RWPE2 (cell line): ENCODE data around the gene ZNHIT1.

ENCODE experiments used
- ATAC-seq: fragments of 200-7000 bp; cut with Tn5 transposase; 3 replicates; pipeline ENCODE4 v1.9.1; 2021; ENCODE audit warnings: low read depth
- DNase-seq: peaks from one replicate; pipeline ENCODE4 v3.0.0-alpha.2; 2020; ENCODE audit warnings: low spot score
- H3K27ac ChIP-seq: fragments of 450-650 bp; 2 replicates; pipeline ENCODE4 v1.5.1; 2017; ENCODE audit warnings: mild to moderate bottlenecking; ENCODE audit not compliant: poor library complexity, severe bottlenecking
- H3K27me3 ChIP-seq: fragments of 250-450 bp; sonication (Bioruptor Pico); 2 replicates; pipeline ENCODE4 v1.5.1; 2021; ENCODE audit warnings: mild to moderate bottlenecking, moderate library complexity; ENCODE audit not compliant: insufficient read depth, poor library complexity, severe bottlenecking
- H3K36me3 ChIP-seq: fragments of 250-450 bp; sonication (Bioruptor Pico); 2 replicates; pipeline ENCODE4 v1.5.1; 2020; ENCODE audit warnings: low read depth, mild to moderate bottlenecking, moderate library complexity
- H3K4me1 ChIP-seq: fragments of 250-450 bp; sonication (Bioruptor Pico); 2 replicates; pipeline ENCODE4 v1.5.1; 2021; ENCODE audit warnings: mild to moderate bottlenecking, moderate library complexity; ENCODE audit not compliant: insufficient read depth, poor library complexity, severe bottlenecking
- H3K4me3 ChIP-seq: fragments of 250-450 bp; sonication (Bioruptor Pico); 2 replicates; pipeline ENCODE4 v1.5.1; 2021; ENCODE audit warnings: mild to moderate bottlenecking, moderate library complexity; ENCODE audit not compliant: severe bottlenecking
- H3K9me3 ChIP-seq: fragments of 250-450 bp; sonication (Bioruptor Pico); 2 replicates; pipeline ENCODE4 v1.5.1; 2021; ENCODE audit warnings: mild to moderate bottlenecking, moderate library complexity; ENCODE audit not compliant: severe bottlenecking
- TF ChIP-seq, protein P1 (sequence below): fragments of 450-650 bp; IDR thresholded peaks from one replicate; pipeline ENCODE4 v1.5.1; 2017; ENCODE audit warnings: mild to moderate bottlenecking, moderate library complexity; ENCODE audit not compliant: poor library complexity, severe bottlenecking

The ZNHIT1 gene

DNA sequence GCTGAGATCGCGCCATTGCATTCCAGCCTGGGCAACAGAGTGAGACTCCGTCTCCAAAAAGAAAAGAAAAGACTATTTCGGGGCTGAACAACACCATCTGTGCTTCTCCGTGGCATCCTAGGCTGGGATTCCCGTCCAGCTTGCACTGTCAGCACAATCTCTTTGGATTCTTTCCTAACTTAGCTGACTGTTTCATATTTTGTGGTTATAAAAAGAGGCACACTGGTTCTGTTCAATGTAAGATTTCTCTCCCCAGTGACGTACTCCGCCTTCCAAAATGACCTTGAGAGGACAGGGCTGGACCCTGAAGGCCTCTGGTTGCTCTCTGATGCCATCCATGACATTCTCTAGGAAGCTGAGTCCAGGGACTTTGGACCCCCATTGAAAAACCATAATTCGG lies 8.8 kb downstream of the ZNHIT1 start:
- DNase-seq = no peak
- ATAC-seq = no peak
- no peaks in the 10 kb centered on the region for H3K9me3 ChIP-seq
- H3K4me1 ChIP-seq = peaks cover 3% of the 10 kb centered on the region
- H3K36me3 ChIP-seq = peaks cover 35% of the 10 kb centered on the region
- no peaks in the 10 kb centered on the region for H3K27me3 ChIP-seq
- TF ChIP-seq, protein P1, sequence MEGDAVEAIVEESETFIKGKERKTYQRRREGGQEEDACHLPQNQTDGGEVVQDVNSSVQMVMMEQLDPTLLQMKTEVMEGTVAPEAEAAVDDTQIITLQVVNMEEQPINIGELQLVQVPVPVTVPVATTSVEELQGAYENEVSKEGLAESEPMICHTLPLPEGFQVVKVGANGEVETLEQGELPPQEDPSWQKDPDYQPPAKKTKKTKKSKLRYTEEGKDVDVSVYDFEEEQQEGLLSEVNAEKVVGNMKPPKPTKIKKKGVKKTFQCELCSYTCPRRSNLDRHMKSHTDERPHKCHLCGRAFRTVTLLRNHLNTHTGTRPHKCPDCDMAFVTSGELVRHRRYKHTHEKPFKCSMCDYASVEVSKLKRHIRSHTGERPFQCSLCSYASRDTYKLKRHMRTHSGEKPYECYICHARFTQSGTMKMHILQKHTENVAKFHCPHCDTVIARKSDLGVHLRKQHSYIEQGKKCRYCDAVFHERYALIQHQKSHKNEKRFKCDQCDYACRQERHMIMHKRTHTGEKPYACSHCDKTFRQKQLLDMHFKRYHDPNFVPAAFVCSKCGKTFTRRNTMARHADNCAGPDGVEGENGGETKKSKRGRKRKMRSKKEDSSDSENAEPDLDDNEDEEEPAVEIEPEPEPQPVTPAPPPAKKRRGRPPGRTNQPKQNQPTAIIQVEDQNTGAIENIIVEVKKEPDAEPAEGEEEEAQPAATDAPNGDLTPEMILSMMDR = no peak
- H3K4me3 ChIP-seq = no peak overlapping the region
- no peak overlapping the region for H3K27ac ChIP-seq

DNA sequence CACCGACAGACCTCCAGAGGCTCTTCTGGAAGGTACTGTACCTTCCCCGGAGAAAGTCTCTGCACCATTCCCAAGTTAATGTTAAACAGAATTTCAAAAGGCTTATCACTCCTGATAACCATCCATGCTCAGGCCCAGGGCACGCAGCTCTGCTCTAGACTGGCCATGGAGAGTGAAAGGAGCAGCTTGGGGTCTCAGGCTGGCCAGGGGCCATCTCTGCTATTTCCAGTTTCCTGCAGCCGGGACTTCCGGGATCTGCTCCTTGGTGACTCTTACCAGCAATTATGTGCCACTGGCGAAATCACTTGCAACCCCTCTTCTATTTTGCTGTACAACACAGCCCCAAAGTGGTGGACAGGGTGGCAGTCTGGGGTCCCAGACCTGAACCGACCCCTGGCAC lies 13.7 kb downstream of the ZNHIT1 start:
- Histone ChIP-seq H3K27ac (peak overlapping the region; percentile 59), H3K9me3 (no peaks in the 10 kb centered on the region), H3K4me3 (peak overlapping the region; percentile 52), H3K4me1 (peaks cover 7% of the 10 kb centered on the region), H3K36me3 (peaks cover 8% of the 10 kb centered on the region; the same call in 1 of the 2 replicates), H3K27me3 (no peaks in the 10 kb centered on the region)
- DNase-seq = no peak
- TF ChIP-seq, protein P1 = no peak
- no peak for ATAC-seq

DNA sequence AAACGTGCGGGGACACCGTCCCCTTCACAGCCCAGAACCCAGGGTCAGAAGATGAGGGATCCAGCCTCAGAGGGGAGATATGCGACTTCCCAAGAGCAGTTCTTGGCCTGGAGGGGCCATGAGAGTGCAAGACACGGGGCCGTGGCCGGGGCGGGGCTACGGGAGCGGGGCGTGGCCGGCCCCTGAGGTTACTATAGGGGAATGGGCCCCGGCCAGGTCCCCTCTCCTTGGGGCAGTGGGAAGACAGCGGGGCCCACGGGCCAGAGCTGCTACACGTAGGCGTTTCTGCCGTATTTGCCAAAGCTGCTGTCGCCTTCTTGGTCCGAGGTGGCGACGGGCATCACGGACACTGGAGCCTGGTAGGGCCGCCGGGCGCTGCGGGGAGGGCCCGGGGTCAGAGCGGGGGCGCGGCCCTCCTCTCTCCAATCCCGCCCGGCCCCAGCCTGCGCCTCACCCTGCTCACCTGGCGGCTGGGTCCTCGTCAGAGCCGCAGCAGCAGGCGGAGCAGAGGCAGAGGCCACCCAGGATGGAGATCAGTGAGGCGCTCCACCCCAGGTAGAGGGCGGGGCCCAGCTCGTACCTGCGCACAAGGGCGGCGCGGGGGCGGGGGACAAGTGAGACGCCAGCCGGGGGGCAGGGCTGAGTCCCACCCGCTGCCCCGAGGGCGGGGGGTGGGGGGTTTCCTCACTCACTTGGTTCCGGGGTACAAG lies 14.3 kb downstream of the ZNHIT1 start:
- Histone ChIP-seq H3K27me3 (no peaks in the 10 kb centered on the region), H3K36me3 (0 out of 2 replicates have a peak, but pooled peaks cover 5% of the 10 kb centered on the region), H3K4me3 (peak overlapping the region; percentile 52), H3K4me1 (peaks cover 7% of the 10 kb centered on the region), H3K27ac (peak overlapping the region; percentile 59), H3K9me3 (no peaks in the 10 kb centered on the region)
- TF ChIP-seq, protein P1 = no peak
- ATAC-seq (peak; percentile 95), DNase-seq (peak; percentile 86)

DNA sequence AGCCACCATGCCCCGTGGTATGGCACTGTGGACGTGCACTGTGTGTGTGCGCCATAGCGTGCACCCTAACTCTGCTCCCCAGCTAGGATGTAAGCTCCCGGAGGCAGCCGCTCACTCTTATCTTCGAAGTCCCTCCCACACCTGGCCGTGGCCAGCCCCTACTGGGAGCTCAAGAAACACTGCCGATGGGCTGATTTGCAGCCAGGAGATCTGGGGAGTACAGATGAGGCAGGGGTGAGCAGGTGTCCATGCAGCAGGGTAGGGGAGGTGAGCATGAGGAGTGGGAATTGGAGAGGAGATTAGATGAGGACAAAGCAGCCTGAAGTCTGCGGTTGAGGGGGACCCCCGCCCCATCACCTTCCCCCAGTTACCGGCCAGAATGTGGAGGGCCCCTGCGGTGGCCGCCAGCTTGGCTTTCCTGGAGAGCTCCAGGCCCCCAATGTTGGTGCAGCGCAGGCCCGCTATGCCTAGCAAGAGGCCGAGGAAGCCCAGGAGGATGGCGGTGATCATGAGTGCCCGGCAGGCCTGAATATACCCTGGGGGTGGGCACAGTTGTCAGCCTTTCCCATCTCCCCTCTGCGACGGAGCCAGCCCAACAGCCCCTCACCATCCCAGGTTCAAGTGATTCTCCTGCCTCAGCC lies 16.1 kb downstream of the ZNHIT1 start:
- ATAC-seq = no peak
- no peak overlapping the region for H3K27ac ChIP-seq
- peaks cover 7% of the 10 kb centered on the region for H3K4me1 ChIP-seq
- H3K27me3 ChIP-seq = no peaks in the 10 kb centered on the region
- no peaks in the 10 kb centered on the region for H3K36me3 ChIP-seq
- H3K9me3 ChIP-seq = no peaks in the 10 kb centered on the region
- no peak overlapping the region for H3K4me3 ChIP-seq
- TF ChIP-seq, protein P1 = no peak
- DNase-seq = no peak

DNA sequence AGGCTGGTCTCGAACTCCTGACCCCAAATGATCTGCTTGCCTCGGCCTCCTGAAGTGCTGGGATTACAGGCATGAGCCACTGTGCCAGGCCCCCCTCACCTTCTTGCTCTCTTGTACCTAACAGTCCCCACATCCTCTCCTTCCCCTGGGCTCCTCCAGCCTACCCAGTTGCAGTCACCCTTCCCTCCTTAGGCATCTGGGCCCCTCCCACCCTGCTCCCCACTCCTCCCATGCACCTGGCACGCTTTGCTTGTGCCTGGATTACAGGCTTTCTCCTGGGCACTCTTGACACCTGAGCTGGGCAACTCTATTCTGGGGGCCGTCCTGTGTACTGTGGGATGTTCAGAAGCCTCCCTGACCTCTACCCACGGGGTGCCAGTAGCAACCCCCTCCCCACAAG lies 16.7 kb downstream of the ZNHIT1 start:
- ATAC-seq (no peak), DNase-seq (no peak)
- Histone ChIP-seq H3K4me3 (no peak overlapping the region), H3K27ac (no peak overlapping the region), H3K27me3 (no peaks in the 10 kb centered on the region), H3K4me1 (peaks cover 7% of the 10 kb centered on the region), H3K36me3 (no peaks in the 10 kb centered on the region), H3K9me3 (no peaks in the 10 kb centered on the region)
- TF ChIP-seq, protein P1 = no peak
